Activated naive CD4-positive, alpha-beta T cell treated with anti-CD3 and anti-CD28 coated beads, Interleukin-2, amount 50 U/mL, for 72 hours (primary cell): ENCODE data around the gene EFEMP1. TPM values are rescaled to one million over a fixed set of nuclear protein-coding genes. Genes with fewer than 3 reads are reported as not detected.
"Not testable (repeated sequence)": the region's sequence is repeated elsewhere in the genome, so short reads cannot be mapped to it uniquely, and the experiment has no call there.

Experiments used
- ATAC-seq, 2 donors: fragments of 150-1000 bp; cut with Tn5 transposase; 2 replicates each; pipeline ENCODE4 v1.10.0; 2021; ENCODE audit warnings: mild to moderate bottlenecking in 2 of 2, moderate library complexity in 2 of 2
- DNase-seq, 2 donors: peaks; one replicate each; pipeline ENCODE4 v3.0.0; 2021 to 2022; ENCODE audit warnings: low spot score in 2 of 2
- H3K27ac Mint-ChIP-seq, 2 donors: one replicate each; pipeline ENCODE4 v1.8.0; 2022; ENCODE audit warnings: mild to moderate bottlenecking in 2 of 2, mixed read lengths in 2 of 2
- H3K36me3 Mint-ChIP-seq, 2 donors: one replicate each; pipeline ENCODE4 v1.8.0; 2022; ENCODE audit warnings: mixed read lengths in 2 of 2
- H3K9me3 Mint-ChIP-seq, 2 donors: one replicate each; pipeline ENCODE4 v1.8.0; 2022; ENCODE audit warnings: mixed read lengths in 2 of 2
- total RNA-seq, 2 donors: library from RNA; stranded (reverse); gene quantifications; one replicate each; pipeline ENCODE4 v1.2.3, GENCODE V29; 2022

EFEMP1 gene
- total RNA-seq, 2 donors from 2014 or later: not detected

DNA sequence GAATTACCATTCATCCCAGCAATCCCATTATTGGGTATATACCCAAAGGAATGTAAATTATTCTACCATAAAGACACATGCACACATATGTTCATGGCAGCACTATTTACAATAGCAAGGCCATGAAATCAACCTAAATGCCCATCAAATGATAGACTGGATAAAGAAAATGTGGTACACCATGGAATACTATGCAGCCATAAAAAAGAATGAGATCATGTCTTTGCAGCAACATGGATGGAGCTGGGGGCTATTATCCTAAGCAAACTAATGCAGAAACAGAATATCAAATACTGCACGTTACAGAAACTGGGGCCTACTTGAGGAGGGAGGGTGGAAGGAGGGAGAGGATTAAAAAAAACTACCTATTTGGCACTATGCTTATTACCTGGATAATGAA lies 85.5 kb downstream of the EFEMP1 start:
- peaks cover 0 to 11% of the 10 kb centered on the region in 2 donors for H3K9me3 Mint-ChIP-seq
- not testable (repeated sequence) for H3K27ac Mint-ChIP-seq, ATAC-seq, H3K36me3 Mint-ChIP-seq, DNase-seq

DNA sequence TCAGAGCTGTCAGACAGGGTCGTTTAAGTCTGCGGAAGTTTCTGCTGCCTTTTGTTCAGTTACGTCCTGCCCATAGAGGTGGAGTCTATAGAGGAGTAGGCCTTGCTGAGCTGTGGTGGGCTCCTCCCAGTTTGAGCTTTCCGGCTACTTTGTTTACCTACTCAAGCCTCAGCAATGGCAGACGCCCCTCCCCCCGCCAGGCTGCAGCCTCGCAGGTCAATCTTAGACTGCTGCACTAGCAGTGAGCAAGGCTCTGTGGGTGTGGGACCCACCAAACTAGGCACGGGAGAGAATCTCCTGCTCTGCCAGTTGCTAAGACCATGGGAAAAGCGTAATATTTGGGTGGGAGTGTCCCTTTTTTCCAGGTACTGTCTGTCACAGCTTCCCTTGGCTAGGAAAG lies 86.5 kb downstream of the EFEMP1 start:
- Mint-ChIP-seq H3K36me3 (peaks cover 0 to 6% of the 10 kb centered on the region in 2 donors), H3K27ac (no peak overlapping the region), H3K9me3 (peaks cover 0 to 11% of the 10 kb centered on the region in 2 donors)
- ATAC-seq (no peak), DNase-seq (no peak)

DNA sequence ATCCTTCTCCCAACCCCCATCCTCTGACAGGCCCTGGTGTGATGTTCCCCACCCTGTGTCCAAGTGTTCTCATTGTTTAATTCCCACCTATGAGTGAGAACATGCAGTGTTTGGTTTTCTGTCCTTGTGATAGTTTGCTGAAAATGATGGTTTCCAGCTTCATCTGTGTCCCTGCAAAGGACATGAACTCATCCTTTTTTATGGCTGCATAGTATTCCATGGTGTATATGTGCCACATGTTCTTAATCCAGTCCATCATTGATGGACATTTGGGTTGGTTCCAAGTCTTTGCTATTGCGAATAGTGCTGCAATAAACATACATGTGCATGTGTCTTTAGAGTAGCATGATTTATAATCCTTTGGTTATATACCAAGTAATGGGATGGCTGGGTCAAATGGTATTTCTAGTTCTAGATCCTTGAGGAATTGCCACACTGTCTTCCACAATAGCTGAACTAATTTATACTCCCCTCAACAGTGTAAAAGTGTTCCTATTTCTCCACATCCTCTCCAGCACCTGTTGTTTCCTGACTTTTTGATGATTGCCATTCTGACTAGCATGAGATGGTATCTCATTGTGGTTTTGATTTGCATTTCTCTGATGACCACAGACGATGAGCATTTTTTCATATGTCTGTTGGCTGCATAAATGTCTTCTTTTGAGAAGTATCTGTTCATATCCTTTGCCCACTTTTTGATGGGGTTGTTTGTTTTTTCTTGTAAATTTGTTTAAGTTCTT lies 91.7 kb downstream of the EFEMP1 start:
- not testable (repeated sequence) for H3K36me3 Mint-ChIP-seq, H3K27ac Mint-ChIP-seq, DNase-seq, ATAC-seq
- peaks cover 5 to 11% of the 10 kb centered on the region in 2 donors for H3K9me3 Mint-ChIP-seq

DNA sequence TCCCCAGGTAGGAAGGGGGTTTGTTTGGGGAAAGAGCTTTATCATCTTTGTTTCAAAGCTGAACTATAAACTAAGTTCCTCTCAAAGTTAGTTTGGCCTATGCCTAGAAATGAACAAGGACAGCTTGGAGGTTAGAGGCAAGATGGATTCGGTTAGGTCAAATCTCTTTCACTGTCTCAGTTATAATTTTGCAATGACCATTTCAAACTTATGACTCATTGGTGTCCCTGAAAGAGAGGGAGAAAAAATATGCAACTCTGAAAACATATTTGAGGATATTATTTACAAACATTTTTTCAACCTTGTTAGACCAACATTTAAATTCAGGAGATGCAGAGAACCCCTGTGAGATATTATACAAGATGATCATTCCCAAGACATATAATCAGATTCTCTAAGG lies 95.7 kb downstream of the EFEMP1 start:
- Mint-ChIP-seq H3K27ac (no peak overlapping the region), H3K9me3 (peaks cover 0 to 5% of the 10 kb centered on the region in 2 donors), H3K36me3 (no peaks in the 10 kb centered on the region)
- ATAC-seq (no peak), DNase-seq (no peak)

DNA sequence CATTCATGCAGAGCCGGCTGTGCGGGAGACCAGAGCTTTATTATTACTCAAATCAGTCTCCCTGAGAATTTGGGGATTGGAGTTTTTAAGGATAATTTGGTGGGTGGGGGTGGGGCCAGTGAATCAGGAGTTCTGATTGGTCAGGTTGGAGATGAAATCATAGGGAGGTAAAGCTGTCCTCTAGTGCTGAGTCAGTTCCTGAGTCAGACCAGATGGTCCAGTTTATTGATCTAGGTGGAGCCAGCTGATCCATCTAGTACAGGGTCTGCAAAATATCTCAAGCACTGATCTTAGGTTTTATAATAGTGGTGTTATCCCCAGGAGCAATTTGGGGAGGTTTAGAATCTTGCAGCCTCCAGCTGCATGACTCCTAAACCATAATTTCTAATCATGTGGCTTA lies 96.2 kb downstream of the EFEMP1 start:
- not testable (repeated sequence) for H3K36me3 Mint-ChIP-seq, H3K27ac Mint-ChIP-seq, DNase-seq, H3K9me3 Mint-ChIP-seq, ATAC-seq

DNA sequence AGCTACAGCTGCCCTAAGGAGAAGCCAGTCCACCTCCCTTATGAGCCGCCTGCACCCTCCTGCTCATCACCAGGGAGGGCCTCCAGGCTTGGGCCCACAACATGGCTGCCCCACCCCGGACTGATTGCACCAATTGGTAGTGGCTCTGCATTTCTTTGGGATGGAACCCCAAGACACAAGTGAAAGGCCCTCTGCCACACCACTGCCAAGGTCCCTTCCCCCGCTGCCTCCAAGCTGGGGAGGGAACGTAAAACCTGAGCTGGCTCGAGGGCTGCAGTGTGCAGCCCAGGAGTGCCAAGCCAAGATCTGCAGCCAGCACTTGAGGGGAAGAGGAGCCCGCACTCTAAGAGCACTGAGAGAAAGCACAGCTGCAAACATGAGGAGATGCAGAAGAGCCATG lies 97.3 kb downstream of the EFEMP1 start:
- H3K9me3 Mint-ChIP-seq: peaks cover 0 to 5% of the 10 kb centered on the region in 2 donors
- DNase-seq (no peak), ATAC-seq (no peak)
- H3K36me3 Mint-ChIP-seq: no peaks in the 10 kb centered on the region
- no peak overlapping the region for H3K27ac Mint-ChIP-seq

DNA sequence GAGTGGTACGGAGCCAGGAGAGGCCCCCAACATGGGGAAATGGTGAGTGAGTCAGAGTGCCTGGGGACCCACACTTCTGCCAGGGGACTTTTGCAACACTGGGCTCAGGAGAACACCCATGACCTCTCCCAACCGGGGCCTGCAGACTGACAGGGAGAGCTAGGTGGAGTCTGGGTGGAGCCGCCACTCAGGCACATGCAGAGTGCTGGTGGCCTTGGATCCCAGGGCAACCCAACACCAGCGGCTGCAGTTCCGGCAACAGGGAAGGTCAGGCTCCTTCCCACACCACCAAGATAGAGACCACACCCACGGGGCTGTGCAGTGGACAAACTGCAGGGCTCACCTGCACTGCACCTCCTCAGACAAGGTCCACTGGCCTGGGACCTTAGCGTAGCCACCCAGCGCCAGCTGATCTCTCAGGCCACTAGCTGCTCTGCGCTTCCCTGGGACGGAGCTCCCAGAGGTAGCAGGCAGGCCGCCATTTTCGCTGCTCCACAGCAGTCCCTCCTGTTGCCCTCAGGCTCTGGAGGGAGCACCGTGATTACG lies 99.0 kb downstream of the EFEMP1 start:
- Mint-ChIP-seq H3K9me3 (no peaks in the 10 kb centered on the region), H3K27ac (no peak overlapping the region), H3K36me3 (no peaks in the 10 kb centered on the region)
- DNase-seq: no peak
- ATAC-seq: no peak

Other genes with a start within 250 kb of the EFEMP1 start
- gene PNPT1, start 229.9 kb downstream of the EFEMP1 start, total RNA-seq: 10 to 100 TPM; 33.2 to 48.5 TPM